GM10248 (cell line): ENCODE measurements around the gene H3-3A.
A peak's percentile ranks its signal among the peaks of the same experiment; 100 is the strongest.

Experiments
- CTCF ChIA-PET: fragments of 300-600 bp; sonication (Branson Sonifier 250); formaldehyde crosslinking; extraction: SDS; loops from one replicate; lab custom pipeline; 2021; ENCODE audit warnings: antibody characterized with exemption; lab: Yijun Ruan, JAX
- POLR2A ChIA-PET: fragments of 350-650 bp; sonication (Branson Sonifier 250); formaldehyde crosslinking; extraction: SDS; loops from one replicate; lab custom pipeline; 2020; ENCODE audit warnings: antibody characterized with exemption; lab: Yijun Ruan, JAX
- DNase-seq: peaks from one replicate; pipeline ENCODE4 v3.0.0; 2012; ENCODE audit errors: extremely low spot score
- TF ChIP-seq, protein P1 (sequence below): IDR thresholded peaks from 2 replicates; pipeline ENCODE4 v1.5.1; 2012; ENCODE audit warnings: mild to moderate bottlenecking, low read depth; ENCODE audit errors: extremely low read depth, missing control alignments, control extremely low read depth

The H3-3A gene

DNA sequence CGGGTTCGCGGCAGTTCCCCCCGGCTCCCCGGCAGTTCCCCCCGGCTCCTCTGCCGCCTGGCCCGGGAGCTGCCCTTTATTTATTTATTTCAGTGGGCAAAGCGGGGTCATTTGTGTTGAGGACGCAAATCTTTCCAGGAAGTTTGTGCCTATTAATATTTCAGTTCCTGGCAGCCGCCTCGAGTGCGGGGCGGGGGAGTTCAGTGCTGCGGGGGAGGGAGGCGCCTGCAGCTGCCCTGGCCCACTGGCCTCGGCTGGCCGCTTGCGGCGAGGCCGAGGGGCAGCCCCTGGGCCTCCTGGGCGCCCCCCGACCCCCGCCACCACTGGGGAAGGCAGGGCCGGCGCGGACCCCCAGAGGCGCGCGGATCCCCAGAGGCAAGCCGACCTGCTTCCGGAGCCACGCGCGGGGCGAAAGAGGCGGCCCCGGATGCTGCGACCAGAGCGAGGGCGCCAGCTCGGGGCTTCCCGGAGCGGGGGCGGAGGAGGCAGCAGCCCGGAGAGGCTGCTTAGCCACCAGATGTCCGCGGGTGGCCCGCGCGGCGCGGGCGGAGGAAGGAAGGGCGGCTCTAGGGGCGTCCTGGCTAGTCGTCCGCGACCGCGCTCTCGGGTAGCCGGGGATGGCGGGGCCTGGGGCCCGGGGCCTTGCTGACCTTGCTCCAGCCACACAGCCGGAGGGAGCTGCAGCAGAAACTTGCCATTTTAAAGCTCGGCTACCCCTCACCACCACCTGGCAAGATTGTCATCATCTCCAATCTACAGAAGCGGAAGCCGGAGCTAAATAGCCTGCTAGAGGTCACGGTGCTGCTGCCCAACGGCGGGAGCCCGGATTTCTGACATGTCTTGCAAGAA lies 48.0 kb downstream of the H3-3A start:
- POLR2A ChIA-PET: interaction anchor here (0.5 to 2.4 kb wide), 5 partner anchors 27 to 111 kb away, joined by 3 to 7 read pairs (median 4); partner anchors contain the start of genes H3-3A and SDE2
- DNase-seq: peak; percentile 95
- TF ChIP-seq, protein P1, sequence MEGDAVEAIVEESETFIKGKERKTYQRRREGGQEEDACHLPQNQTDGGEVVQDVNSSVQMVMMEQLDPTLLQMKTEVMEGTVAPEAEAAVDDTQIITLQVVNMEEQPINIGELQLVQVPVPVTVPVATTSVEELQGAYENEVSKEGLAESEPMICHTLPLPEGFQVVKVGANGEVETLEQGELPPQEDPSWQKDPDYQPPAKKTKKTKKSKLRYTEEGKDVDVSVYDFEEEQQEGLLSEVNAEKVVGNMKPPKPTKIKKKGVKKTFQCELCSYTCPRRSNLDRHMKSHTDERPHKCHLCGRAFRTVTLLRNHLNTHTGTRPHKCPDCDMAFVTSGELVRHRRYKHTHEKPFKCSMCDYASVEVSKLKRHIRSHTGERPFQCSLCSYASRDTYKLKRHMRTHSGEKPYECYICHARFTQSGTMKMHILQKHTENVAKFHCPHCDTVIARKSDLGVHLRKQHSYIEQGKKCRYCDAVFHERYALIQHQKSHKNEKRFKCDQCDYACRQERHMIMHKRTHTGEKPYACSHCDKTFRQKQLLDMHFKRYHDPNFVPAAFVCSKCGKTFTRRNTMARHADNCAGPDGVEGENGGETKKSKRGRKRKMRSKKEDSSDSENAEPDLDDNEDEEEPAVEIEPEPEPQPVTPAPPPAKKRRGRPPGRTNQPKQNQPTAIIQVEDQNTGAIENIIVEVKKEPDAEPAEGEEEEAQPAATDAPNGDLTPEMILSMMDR: no peak
- CTCF ChIA-PET: interaction anchor here (0.9 to 7.2 kb wide), 9 partner anchors 9 to 132 kb away, joined by 3 to 78 read pairs (median 12); no protein-coding TSS in a partner anchor

DNA sequence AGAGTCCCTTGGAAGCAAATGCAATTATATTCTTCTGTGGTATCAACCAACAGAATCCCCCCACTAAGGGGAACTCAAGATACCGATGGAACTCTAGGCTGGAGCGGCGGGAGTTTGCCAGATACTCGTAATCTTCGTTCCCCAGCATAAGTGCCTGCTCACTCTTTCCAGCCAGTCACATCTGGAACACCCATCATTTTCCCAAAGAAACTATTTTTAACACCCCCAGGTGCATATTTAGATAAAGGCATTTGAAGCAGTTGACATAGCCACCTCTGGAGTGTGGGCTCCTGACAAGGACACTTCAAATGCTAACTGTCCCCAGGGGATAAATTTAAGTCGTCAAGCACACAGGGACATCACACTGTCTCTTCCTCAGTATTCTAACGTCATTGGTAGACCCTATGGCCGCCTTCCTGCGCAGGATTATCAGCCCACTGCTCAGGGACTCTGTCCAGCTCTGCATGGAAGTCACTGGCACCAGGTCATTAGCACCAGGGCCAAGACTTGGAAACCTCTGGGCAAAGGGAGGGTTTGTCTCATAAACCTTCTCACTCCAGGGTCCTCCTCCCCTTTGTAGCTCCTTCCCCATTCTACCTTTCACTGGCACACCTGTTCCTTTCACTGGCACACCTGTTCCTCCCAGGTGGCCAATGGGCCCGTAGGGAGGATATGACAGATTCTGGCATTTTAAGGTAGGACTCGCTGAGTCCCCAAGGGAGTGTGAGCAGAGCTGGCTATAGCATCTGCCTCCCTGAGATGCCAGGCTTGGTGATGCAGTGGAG lies 48.8 kb downstream of the H3-3A start:
- TF ChIP-seq, protein P1: no peak
- no peak for DNase-seq
- POLR2A ChIA-PET: interaction anchor here (0.5 to 2.4 kb wide), 4 partner anchors 28 to 83 kb away, joined by 3 to 7 read pairs (median 4); partner anchors contain the start of gene H3-3A
- CTCF ChIA-PET: interaction anchor here (0.9 to 7.2 kb wide), 9 partner anchors 8 to 133 kb away, joined by 3 to 78 read pairs (median 12); no protein-coding TSS in a partner anchor

DNA sequence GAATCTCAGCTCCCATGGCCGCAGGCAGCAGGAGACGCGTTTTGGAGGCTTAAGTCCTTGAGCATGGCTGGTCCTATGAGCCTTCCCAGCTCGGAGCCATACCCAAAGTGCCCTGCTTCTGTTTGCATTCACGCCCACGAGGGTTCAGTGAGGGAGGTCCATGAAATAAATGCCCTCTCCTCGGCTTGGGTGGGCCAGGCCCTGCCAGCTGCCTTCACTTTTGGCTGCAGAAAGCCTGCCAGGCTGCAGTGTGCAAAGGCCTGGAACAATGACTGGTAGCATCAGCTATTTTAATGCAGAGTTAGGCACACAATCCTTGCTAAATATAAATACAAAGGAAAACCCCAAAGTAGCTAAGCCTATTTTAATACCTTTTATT lies 49.4 kb downstream of the H3-3A start:
- POLR2A ChIA-PET: no interaction called here
- DNase-seq: no peak
- CTCF ChIA-PET: interaction anchor here (1.1 to 7.2 kb wide), 9 partner anchors 8 to 133 kb away, joined by 3 to 78 read pairs (median 12); no protein-coding TSS in a partner anchor
- TF ChIP-seq, protein P1: no peak

- TF ChIP-seq, protein P1: no peak
- DNase-seq: no peak
- CTCF ChIA-PET: interaction anchor here (2.1 to 7.2 kb wide), 6 partner anchors 7 to 84 kb away, joined by 5 to 78 read pairs (median 36); no protein-coding TSS in a partner anchor
- POLR2A ChIA-PET: no interaction called here
Observed at GRCh38 chr1:226112626-226113025, 50.1 kb downstream of the H3-3A start.

DNA sequence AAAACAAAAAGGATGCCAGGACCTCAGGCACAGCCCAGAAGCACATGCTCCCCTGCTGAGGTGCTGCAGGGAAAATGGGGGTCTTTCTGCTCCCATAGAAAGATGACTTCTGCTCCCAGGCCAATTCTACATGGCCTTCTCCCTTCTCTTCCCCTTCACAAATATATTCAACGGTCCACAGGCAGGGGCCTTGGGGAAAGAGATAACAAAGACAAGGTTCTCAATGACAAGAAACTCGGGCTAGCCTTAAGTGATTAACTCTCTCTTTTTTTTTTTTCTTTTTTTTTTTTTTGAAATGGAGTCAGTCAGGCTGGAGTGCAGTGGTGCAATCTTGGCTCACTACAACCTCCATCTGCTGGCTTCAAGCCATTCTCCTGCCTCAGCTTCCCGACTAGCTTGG lies 54.2 kb downstream of the H3-3A start:
- ChIA-PET POLR2A (interaction anchor here (0.6 kb wide), 1 partner anchor 50 kb away, joined by 9 read pairs; no protein-coding TSS in a partner anchor), CTCF (interaction anchor here (0.9 to 3.9 kb wide), 4 partner anchors 9 to 155 kb away, joined by 3 to 20 read pairs (median 12); partner anchors contain the start of gene H3-3A)
- TF ChIP-seq, protein P1: no peak
- DNase-seq: no peak

- ChIA-PET POLR2A (interaction anchor here (0.6 kb wide), 1 partner anchor 49 kb away, joined by 9 read pairs; no protein-coding TSS in a partner anchor), CTCF (interaction anchor here (0.9 to 3.9 kb wide), 5 partner anchors 8 to 155 kb away, joined by 3 to 20 read pairs (median 7); partner anchors contain the start of gene H3-3A)
- TF ChIP-seq, protein P1: no peak
Observed at GRCh38 chr1:226117330-226117729, 54.8 kb downstream of the H3-3A start.

More at GRCh38 chr1:226117330-226117729, 54.8 kb downstream of the H3-3A start:
- DNase-seq: no peak
